MCF 10A (cell line): Measurements from ENCODE around the gene ITGA2. TPM values are rescaled to one million over a fixed set of nuclear protein-coding genes. Genes with fewer than 3 reads are reported as not detected.
A peak's percentile ranks its signal among the peaks of the same experiment; 100 is the strongest.

Experiments
- BruUV-seq: library from RNA; stranded (reverse); fragments of 400-500 nt; replicated peaks from 2 replicates; lab custom pipeline; 2021; lab: Mats Ljungman, UMichigan
- CTCF ChIA-PET: fragments of 300-600 bp; sonication (Branson Sonifier 250); formaldehyde crosslinking; extraction: SDS; loops from one replicate; lab custom pipeline; 2021; ENCODE audit warnings: antibody characterized with exemption, inconsistent platforms; lab: Yijun Ruan, JAX
- POLR2A ChIA-PET: fragments of 300-600, 350-650 bp; sonication (Branson Sonifier 250); formaldehyde crosslinking; extraction: SDS; loops from one replicate; lab custom pipeline; 2020; ENCODE audit warnings: antibody characterized with exemption, inconsistent platforms; lab: Yijun Ruan, JAX
- DNase-seq: peaks from one replicate; pipeline ENCODE4 v3.0.0-alpha.2; 2018; ENCODE audit not compliant: unreplicated experiment
- H3K27ac Mint-ChIP-seq: one replicate; pipeline ENCODE4 v1.8.0; 2022; ENCODE audit warnings: mild to moderate bottlenecking, low read depth, mixed read lengths; ENCODE audit not compliant: unreplicated experiment
- H3K27me3 Mint-ChIP-seq: one replicate; pipeline ENCODE4 v1.8.0; 2022; ENCODE audit warnings: mixed read lengths; ENCODE audit not compliant: insufficient read depth, unreplicated experiment
- H3K36me3 Mint-ChIP-seq: one replicate; pipeline ENCODE4 v1.8.0; 2022; ENCODE audit warnings: mild to moderate bottlenecking, moderate library complexity, mixed read lengths; ENCODE audit not compliant: insufficient read depth, unreplicated experiment
- H3K4me1 Mint-ChIP-seq: one replicate; pipeline ENCODE4 v1.8.0; 2022; ENCODE audit warnings: mixed read lengths; ENCODE audit not compliant: insufficient read depth, unreplicated experiment
- H3K4me3 Mint-ChIP-seq: one replicate; pipeline ENCODE4 v1.8.0; 2022; ENCODE audit warnings: mild to moderate bottlenecking, moderate library complexity, mixed read lengths; ENCODE audit not compliant: unreplicated experiment
- H3K9me3 Mint-ChIP-seq: one replicate; pipeline ENCODE4 v1.8.0; 2022; ENCODE audit warnings: mixed read lengths; ENCODE audit not compliant: unreplicated experiment
- CTCF ChIP-seq: fragments of 200-600 bp; IDR thresholded peaks from one replicate; pipeline ENCODE4 v1.8.0; 2022; ENCODE audit warnings: antibody characterized with exemption, mild to moderate bottlenecking; ENCODE audit not compliant: unreplicated experiment
- intact Hi-C: fragments of 100-400 bp; cut with micrococcal nuclease; formaldehyde crosslinking; loops from 2 replicates; pipeline ENCODE4 v1.14.1; 2022
- total RNA-seq: library from RNA; stranded (reverse); gene quantifications from 2 replicates; pipeline ENCODE4 v1.2.3, GENCODE V29; 2022

The ITGA2 gene
- total RNA-seq, 1 experiment from 2014 or later = 16.8 TPM

- Mint-ChIP-seq H3K36me3 (no peaks in the 10 kb centered on the region), H3K9me3 (peaks cover 7% of the 10 kb centered on the region), H3K27me3 (no peaks in the 10 kb centered on the region), H3K4me1 (no peaks in the 10 kb centered on the region), H3K27ac (no peak overlapping the region), H3K4me3 (no peak overlapping the region)
- CTCF ChIA-PET = interaction anchor here (0.6 to 3.0 kb wide), 3 partner anchors 21 to 1035 kb away, joined by 3 to 14 read pairs (median 3); no protein-coding TSS in a partner anchor
- TF ChIP-seq CTCF = no peak
- POLR2A ChIA-PET = no interaction called here
- no peak for DNase-seq
- no TSS peak for BruUV-seq
- intact Hi-C loops = no loop called here
Observed at GRCh38 chr5:52977264-52977897, 11.8 kb upstream of the ITGA2 start.

GRCh38 chr5:52981507-52981906 is 7.6 kb upstream of the ITGA2 start:
- Mint-ChIP-seq H3K36me3 (no peaks in the 10 kb centered on the region), H3K9me3 (peaks cover 5% of the 10 kb centered on the region), H3K27ac (no peak overlapping the region), H3K4me3 (no peak overlapping the region), H3K27me3 (no peaks in the 10 kb centered on the region), H3K4me1 (peaks cover 9% of the 10 kb centered on the region)
- POLR2A ChIA-PET = no interaction called here
- DNase-seq = no peak
- CTCF ChIA-PET = interaction anchor here (0.6 to 1.2 kb wide), 2 partner anchors 9 to 33 kb away, joined by 3 read pairs; no protein-coding TSS in a partner anchor
- BruUV-seq = no TSS peak
- intact Hi-C loops = loop anchor here (10.0 kb wide), 1 partner anchor 197 kb away; the partner anchor contains the start of genes ITGA1 and PELO
- TF ChIP-seq CTCF = no peak

GRCh38 chr5:52983731-52984636 is 5.2 kb upstream of the ITGA2 start:
- H3K27ac Mint-ChIP-seq = peak overlapping the region; percentile 25
- DNase-seq = no peak
- no peaks in the 10 kb centered on the region for H3K27me3 Mint-ChIP-seq
- no TSS peak for BruUV-seq
- intact Hi-C loops = loop anchor here (10.0 kb wide), 1 partner anchor 199 kb away; the partner anchor contains the start of genes ITGA1 and PELO
- peaks cover 28% of the 10 kb centered on the region for H3K4me1 Mint-ChIP-seq
- CTCF ChIA-PET = interaction anchor here (0.7 kb wide), 1 partner anchor 68 kb away, joined by 4 read pairs; no protein-coding TSS in a partner anchor
- POLR2A ChIA-PET = interaction anchor here (1.1 kb wide), 1 partner anchor 23 kb away, joined by 3 read pairs; no protein-coding TSS in a partner anchor
- no peaks in the 10 kb centered on the region for H3K36me3 Mint-ChIP-seq
- TF ChIP-seq CTCF = no peak
- H3K4me3 Mint-ChIP-seq = no peak overlapping the region
- H3K9me3 Mint-ChIP-seq = peaks cover 6% of the 10 kb centered on the region

GRCh38 chr5:52985306-52985705 is 3.8 kb upstream of the ITGA2 start:
- no peak overlapping the region for H3K27ac Mint-ChIP-seq
- H3K4me1 Mint-ChIP-seq = peaks cover 32% of the 10 kb centered on the region
- no peaks in the 10 kb centered on the region for H3K27me3 Mint-ChIP-seq
- TF ChIP-seq CTCF = no peak
- ChIA-PET CTCF (interaction anchor here (0.9 to 1.9 kb wide), 2 partner anchors 33 to 36 kb away, joined by 3 to 14 read pairs; no protein-coding TSS in a partner anchor), POLR2A (interaction anchor here (1.0 to 1.1 kb wide), 3 partner anchors 20 to 63 kb away, joined by 3 read pairs; no protein-coding TSS in a partner anchor)
- DNase-seq = no peak
- intact Hi-C loops = loop anchor here (10.0 kb wide), 1 partner anchor 201 kb away; the partner anchor contains the start of genes ITGA1 and PELO
- no TSS peak for BruUV-seq
- peaks cover 6% of the 10 kb centered on the region for H3K9me3 Mint-ChIP-seq
- H3K36me3 Mint-ChIP-seq = no peaks in the 10 kb centered on the region
- H3K4me3 Mint-ChIP-seq = no peak overlapping the region
